ENCODE data around the gene PBRM1. TPM values are rescaled to one million over a fixed set of nuclear protein-coding genes. Genes with fewer than 3 reads are reported as not detected.

PBRM1 gene
- total RNA-seq, 3 donors from 2014 or later (not counting 1 experiment from before 2014, with no cell fraction given), result 70.2 to 79.7 (median 76.6) TPM

DNA sequence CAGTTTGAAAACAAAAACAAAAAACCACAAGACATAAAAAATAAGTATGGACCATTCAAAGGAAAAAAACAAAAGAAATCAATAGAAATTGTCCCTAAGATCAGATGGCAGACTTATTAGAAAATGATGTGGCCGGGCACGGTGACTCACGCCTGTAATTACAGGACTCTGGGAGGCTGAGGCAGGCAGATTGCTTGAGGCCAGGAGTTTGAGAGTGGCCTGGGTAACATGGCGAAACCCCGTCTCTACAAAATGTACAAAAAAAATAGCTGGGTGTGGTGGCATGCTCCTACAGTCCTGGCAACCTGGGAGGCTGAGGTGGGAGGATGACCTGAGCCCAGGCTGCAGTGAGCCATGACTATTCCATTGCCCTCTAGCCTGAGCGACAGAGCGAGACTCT, 36.8 kb upstream of the PBRM1 start:
- intact Hi-C loops (cut with micrococcal nuclease), result no loop called here
- peaks cover 8% of the 10 kb centered on the region for H3K4me1 ChIP-seq (ENCODE audit: control insufficient read depth, insufficient read depth, low read length)
- H3K27me3 ChIP-seq (ENCODE audit: control insufficient read depth, insufficient read depth, low read length), result no peaks in the 10 kb centered on the region
- no peak for DNase-seq
- Mint-ChIP-seq H3K27me3 (ENCODE audit: low read depth in 2 of 2) (no peaks in the 10 kb centered on the region), H3K36me3 (no peaks in the 10 kb centered on the region), H3K4me3 (no peak overlapping the region), H3K4me1 (peaks cover 10 to 17% of the 10 kb centered on the region in 2 donors), H3K9me3 (peaks cover 0 to 3% of the 10 kb centered on the region in 2 donors), H3K27ac (no peak overlapping the region)
- peaks cover 3% of the 10 kb centered on the region for H3K36me3 ChIP-seq (ENCODE audit: control insufficient read depth, insufficient read depth, low read length)
- peaks cover 10% of the 10 kb centered on the region for H3K9me3 ChIP-seq (ENCODE audit: control insufficient read depth, insufficient read depth, low read length)
- TF ChIP-seq, protein P1, sequence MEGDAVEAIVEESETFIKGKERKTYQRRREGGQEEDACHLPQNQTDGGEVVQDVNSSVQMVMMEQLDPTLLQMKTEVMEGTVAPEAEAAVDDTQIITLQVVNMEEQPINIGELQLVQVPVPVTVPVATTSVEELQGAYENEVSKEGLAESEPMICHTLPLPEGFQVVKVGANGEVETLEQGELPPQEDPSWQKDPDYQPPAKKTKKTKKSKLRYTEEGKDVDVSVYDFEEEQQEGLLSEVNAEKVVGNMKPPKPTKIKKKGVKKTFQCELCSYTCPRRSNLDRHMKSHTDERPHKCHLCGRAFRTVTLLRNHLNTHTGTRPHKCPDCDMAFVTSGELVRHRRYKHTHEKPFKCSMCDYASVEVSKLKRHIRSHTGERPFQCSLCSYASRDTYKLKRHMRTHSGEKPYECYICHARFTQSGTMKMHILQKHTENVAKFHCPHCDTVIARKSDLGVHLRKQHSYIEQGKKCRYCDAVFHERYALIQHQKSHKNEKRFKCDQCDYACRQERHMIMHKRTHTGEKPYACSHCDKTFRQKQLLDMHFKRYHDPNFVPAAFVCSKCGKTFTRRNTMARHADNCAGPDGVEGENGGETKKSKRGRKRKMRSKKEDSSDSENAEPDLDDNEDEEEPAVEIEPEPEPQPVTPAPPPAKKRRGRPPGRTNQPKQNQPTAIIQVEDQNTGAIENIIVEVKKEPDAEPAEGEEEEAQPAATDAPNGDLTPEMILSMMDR (IDR thresholded peaks at IDR 0.05), result no peak
- ATAC-seq, result no peak
- no peak overlapping the region for H3K27ac ChIP-seq (ENCODE audit: low read length)
- no peak overlapping the region for H3K4me3 ChIP-seq (ENCODE audit: low read length)
- 99% methylated on average over 7 of the region's 7 CpGs for WGBS (ENCODE audit: insufficient coverage)

DNA sequence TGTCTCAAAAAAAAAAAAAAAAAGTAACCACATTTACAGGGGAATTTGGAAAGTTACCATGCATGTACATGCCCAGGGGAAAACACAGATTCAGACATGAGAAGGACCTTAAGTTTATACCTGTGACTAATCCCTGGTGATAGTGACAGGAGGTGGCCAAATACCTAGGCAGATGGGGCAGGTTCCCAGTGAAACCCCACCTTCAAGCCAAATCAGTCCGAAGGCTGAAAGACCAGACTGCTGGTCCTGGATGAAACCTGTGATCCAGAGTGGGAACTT, 36.0 kb upstream of the PBRM1 start:
- Mint-ChIP-seq H3K27ac (peak overlapping the region in 1 of 2 donors; percentile 72), H3K4me3 (no peak overlapping the region), H3K36me3 (no peaks in the 10 kb centered on the region), H3K4me1 (peaks cover 10 to 17% of the 10 kb centered on the region in 2 donors), H3K27me3 (ENCODE audit: low read depth in 2 of 2) (no peaks in the 10 kb centered on the region), H3K9me3 (peaks cover 0 to 3% of the 10 kb centered on the region in 2 donors)
- H3K36me3 ChIP-seq (ENCODE audit: control insufficient read depth, insufficient read depth, low read length), result peaks cover 3% of the 10 kb centered on the region
- TF ChIP-seq, protein P1 (IDR thresholded peaks at IDR 0.05), result no peak
- no peak overlapping the region for H3K27ac ChIP-seq (ENCODE audit: low read length)
- H3K27me3 ChIP-seq (ENCODE audit: control insufficient read depth, insufficient read depth, low read length), result no peaks in the 10 kb centered on the region
- DNase-seq, result no peak
- H3K9me3 ChIP-seq (ENCODE audit: control insufficient read depth, insufficient read depth, low read length), result peaks cover 10% of the 10 kb centered on the region
- H3K4me3 ChIP-seq (ENCODE audit: low read length), result no peak overlapping the region
- WGBS (ENCODE audit: insufficient coverage), result 100% methylated on average over 1 of the region's 1 CpG
- no peak for ATAC-seq
- intact Hi-C loops (cut with micrococcal nuclease), result no loop called here
- H3K4me1 ChIP-seq (ENCODE audit: control insufficient read depth, insufficient read depth, low read length), result peaks cover 8% of the 10 kb centered on the region

DNA sequence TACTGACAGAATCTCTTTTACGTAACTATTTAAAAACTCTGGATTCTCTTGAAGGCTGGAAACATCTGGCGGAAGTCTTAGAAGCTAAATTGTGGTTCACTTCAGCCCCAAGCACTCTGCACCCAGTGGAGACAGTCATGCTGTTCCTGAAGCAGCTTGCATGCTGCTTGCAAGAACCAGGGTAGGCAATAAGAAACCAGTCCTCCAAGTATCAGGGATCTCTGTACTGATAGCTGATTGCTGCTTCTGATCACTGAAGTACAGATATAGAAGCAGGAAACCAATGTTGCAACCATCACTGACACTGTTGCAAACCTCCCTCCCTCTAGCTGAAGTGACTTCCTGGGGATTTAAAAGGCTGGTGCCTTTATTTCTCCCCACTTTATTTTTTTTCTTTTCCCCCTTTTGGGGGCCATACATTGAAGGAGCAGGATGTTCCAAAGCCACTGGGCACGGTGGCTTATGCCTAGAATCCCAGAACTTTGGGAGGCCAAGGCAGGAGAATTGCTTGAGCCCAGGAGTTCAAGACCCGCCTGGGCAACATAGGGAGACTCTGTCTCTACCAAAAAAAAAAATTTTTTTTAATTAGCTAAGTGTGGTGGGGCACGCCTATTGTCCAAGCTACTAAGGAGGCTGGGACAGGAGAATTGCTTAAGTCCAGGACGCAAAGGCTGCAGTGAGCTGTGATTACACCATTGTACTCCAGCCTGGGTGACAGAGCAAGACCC, 35.5 kb upstream of the PBRM1 start:
- Mint-ChIP-seq H3K4me3 (peak overlapping the region; percentile 4), H3K36me3 (no peaks in the 10 kb centered on the region), H3K9me3 (peaks cover 0 to 3% of the 10 kb centered on the region in 2 donors), H3K27me3 (ENCODE audit: low read depth in 2 of 2) (no peaks in the 10 kb centered on the region), H3K27ac (peak overlapping the region; percentile 50 to 72), H3K4me1 (peaks cover 15 to 17% of the 10 kb centered on the region in 2 donors)
- TF ChIP-seq, protein P1 (IDR thresholded peaks at IDR 0.05), result no peak
- H3K9me3 ChIP-seq (ENCODE audit: control insufficient read depth, insufficient read depth, low read length), result peaks cover 10% of the 10 kb centered on the region
- ATAC-seq (peak in 2 of 3 donors; percentile 55 to 70), DNase-seq (peak in 1 of 2 donors; percentile 55)
- H3K36me3 ChIP-seq (ENCODE audit: control insufficient read depth, insufficient read depth, low read length), result peaks cover 3% of the 10 kb centered on the region
- no peaks in the 10 kb centered on the region for H3K27me3 ChIP-seq (ENCODE audit: control insufficient read depth, insufficient read depth, low read length)
- peaks cover 8% of the 10 kb centered on the region for H3K4me1 ChIP-seq (ENCODE audit: control insufficient read depth, insufficient read depth, low read length)
- no peak overlapping the region for H3K4me3 ChIP-seq (ENCODE audit: low read length)
- intact Hi-C loops (cut with micrococcal nuclease), result no loop called here
- no peak overlapping the region for H3K27ac ChIP-seq (ENCODE audit: low read length)
- 64% methylated on average over 6 of the region's 6 CpGs for WGBS (ENCODE audit: insufficient coverage)

DNA sequence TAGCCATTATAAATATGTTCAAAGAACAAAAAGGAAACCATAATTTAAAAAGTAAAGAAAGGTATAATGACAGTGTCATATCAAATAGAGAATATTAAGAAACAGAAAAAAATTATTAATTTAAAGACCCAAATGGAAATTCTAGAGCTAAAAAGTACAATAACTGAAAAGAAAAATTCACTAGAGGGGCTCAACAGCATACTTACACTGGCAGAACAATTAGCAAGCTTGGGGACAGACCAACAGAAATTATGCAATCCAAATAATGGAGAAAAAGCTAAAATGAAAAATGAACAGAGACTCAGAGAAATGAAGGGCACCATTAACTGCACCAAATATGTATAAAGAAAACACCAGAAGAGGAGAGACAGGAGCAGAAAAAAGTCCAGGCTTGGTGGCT, 33.9 kb upstream of the PBRM1 start:
- peak overlapping the region in 1 of 2 donors; percentile 72 for H3K27ac Mint-ChIP-seq
- intact Hi-C loops (cut with micrococcal nuclease), result no loop called here
- Histone ChIP-seq H3K36me3 (ENCODE audit: control insufficient read depth, insufficient read depth, low read length) (peaks cover 3% of the 10 kb centered on the region), H3K27ac (ENCODE audit: low read length) (no peak overlapping the region), H3K4me1 (ENCODE audit: control insufficient read depth, insufficient read depth, low read length) (peaks cover 8% of the 10 kb centered on the region), H3K9me3 (ENCODE audit: control insufficient read depth, insufficient read depth, low read length) (peaks cover 10% of the 10 kb centered on the region), H3K4me3 (ENCODE audit: low read length) (no peak overlapping the region), H3K27me3 (ENCODE audit: control insufficient read depth, insufficient read depth, low read length) (no peaks in the 10 kb centered on the region)
- DNase-seq (no peak), ATAC-seq (no peak)
- TF ChIP-seq, protein P1 (IDR thresholded peaks at IDR 0.05), result no peak
- H3K9me3 Mint-ChIP-seq, result peaks cover 0 to 3% of the 10 kb centered on the region in 2 donors
- peaks cover 15 to 17% of the 10 kb centered on the region in 2 donors for H3K4me1 Mint-ChIP-seq
- no peak overlapping the region for H3K4me3 Mint-ChIP-seq
- H3K36me3 Mint-ChIP-seq, result no peaks in the 10 kb centered on the region
- H3K27me3 Mint-ChIP-seq (ENCODE audit: low read depth in 2 of 2), result no peaks in the 10 kb centered on the region

Measured in natural killer cell (primary cell).